Lung (tissue), 12 donors: ENCODE measurements around the gene PLCB2. TPM values are rescaled to one million over a fixed set of nuclear protein-coding genes. Genes with fewer than 3 reads are reported as not detected.

Source experiments
- ATAC-seq: fragments of 200-7000 bp; cut with Tn5 transposase; one replicate; pipeline ENCODE4 v1.9.1; 2020; ENCODE audit warnings: moderate number of reproducible peaks; ENCODE audit not compliant: insufficient read depth, low FRiP score
- DNase-seq, 3 donors: peaks; one replicate each; pipeline ENCODE4 v3.0.0-alpha.2; 2013 to 2017
- H3K27ac ChIP-seq, 2 donors: one replicate each; pipeline ENCODE4 v1.5.1; 2013; ENCODE audit warnings: mild to moderate bottlenecking in 2 of 2, moderate library complexity in 2 of 2, control low read depth in 1 of 2, inconsistent platforms in 1 of 2, low read depth in 1 of 2, low read length in 1 of 2
- H3K27me3 ChIP-seq, 3 donors: one replicate each; pipeline ENCODE4 v1.5.1; 2013; ENCODE audit warnings: low read length in 2 of 3; ENCODE audit not compliant: control insufficient read depth in 3 of 3, insufficient read depth in 3 of 3
- H3K36me3 ChIP-seq, 4 donors: one replicate each; pipeline ENCODE4 v1.5.1; 2013; ENCODE audit warnings: low read length in 4 of 4, mild to moderate bottlenecking in 1 of 4, moderate library complexity in 1 of 4; ENCODE audit not compliant: control insufficient read depth in 4 of 4, insufficient read depth in 4 of 4
- H3K4me1 ChIP-seq, 5 donors: one replicate each; pipeline ENCODE4 v1.5.1; 2013; ENCODE audit warnings: low read length in 5 of 5, mild to moderate bottlenecking in 2 of 5, moderate library complexity in 1 of 5; ENCODE audit not compliant: control insufficient read depth in 5 of 5, insufficient read depth in 5 of 5
- H3K4me3 ChIP-seq: one replicate; pipeline ENCODE4 v1.5.1; 2013; ENCODE audit warnings: mild to moderate bottlenecking, control low read depth, moderate library complexity
- H3K9ac ChIP-seq, 2 donors: one replicate each; pipeline ENCODE4 v1.5.1; 2013; ENCODE audit warnings: low read length in 2 of 2, control low read depth in 1 of 2; ENCODE audit not compliant: insufficient read depth in 1 of 2
- H3K9me3 ChIP-seq, 4 donors: one replicate each; pipeline ENCODE4 v1.5.1; 2013; ENCODE audit warnings: low read length in 3 of 4, mild to moderate bottlenecking in 1 of 4, moderate library complexity in 1 of 4; ENCODE audit not compliant: control insufficient read depth in 4 of 4, insufficient read depth in 3 of 4
- WGBS, 2 donors: extraction: QIAGEN DNeasy Blood & Tissue Kit; methylation state at CpG; one replicate each; pipeline ENCODE4 v1.1.7; 2013; 5-methylcytosine and 5-hydroxymethylcytosine counted together
- polyA plus RNA-seq, 2 donors: library from polyadenylated mRNA; stranded (reverse); fragments of 200-250 nt; gene quantifications; one replicate each; pipeline ENCODE4 v1.2.1, GENCODE V29; 2013
- total RNA-seq, 2 donors: library from RNA; depleted of rRNA in 1 of 2; stranded (reverse); fragments of >200 nt in 1 of 2; gene quantifications; one replicate each; pipeline ENCODE4 v1.2.1, GENCODE V29; 2014 to 2021
- TF ChIP-seq, protein P1 (sequence below): IDR thresholded peaks from 2 replicates; pipeline ENCODE4 v1.5.1; 2012; ENCODE audit warnings: mild to moderate bottlenecking; ENCODE audit errors: control extremely low read depth, extremely low read depth
- donor health status: control.
- donor health status: control.
- donor health status: Bipolar disorder and iron deficiency.
- donor health status: healthy.
- donor health status: DM: yes; HTN: yes; CAD: no.

PLCB2 gene
- total and polyA plus RNA-seq, 4 donors = 17.9 to 76.7 (median 51.2) TPM

GRCh38 chr15:40242601-40243000 is 65.1 kb downstream of the PLCB2 start:
- no peaks in the 10 kb centered on the region for H3K36me3 ChIP-seq
- ATAC-seq (no peak), DNase-seq (no peak)
- TF ChIP-seq, protein P1, sequence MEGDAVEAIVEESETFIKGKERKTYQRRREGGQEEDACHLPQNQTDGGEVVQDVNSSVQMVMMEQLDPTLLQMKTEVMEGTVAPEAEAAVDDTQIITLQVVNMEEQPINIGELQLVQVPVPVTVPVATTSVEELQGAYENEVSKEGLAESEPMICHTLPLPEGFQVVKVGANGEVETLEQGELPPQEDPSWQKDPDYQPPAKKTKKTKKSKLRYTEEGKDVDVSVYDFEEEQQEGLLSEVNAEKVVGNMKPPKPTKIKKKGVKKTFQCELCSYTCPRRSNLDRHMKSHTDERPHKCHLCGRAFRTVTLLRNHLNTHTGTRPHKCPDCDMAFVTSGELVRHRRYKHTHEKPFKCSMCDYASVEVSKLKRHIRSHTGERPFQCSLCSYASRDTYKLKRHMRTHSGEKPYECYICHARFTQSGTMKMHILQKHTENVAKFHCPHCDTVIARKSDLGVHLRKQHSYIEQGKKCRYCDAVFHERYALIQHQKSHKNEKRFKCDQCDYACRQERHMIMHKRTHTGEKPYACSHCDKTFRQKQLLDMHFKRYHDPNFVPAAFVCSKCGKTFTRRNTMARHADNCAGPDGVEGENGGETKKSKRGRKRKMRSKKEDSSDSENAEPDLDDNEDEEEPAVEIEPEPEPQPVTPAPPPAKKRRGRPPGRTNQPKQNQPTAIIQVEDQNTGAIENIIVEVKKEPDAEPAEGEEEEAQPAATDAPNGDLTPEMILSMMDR = no peak
- H3K4me3 ChIP-seq = no peak overlapping the region
- H3K9ac ChIP-seq = no peak overlapping the region
- H3K27ac ChIP-seq = no peak overlapping the region
- peaks cover 0 to 19% (median 6%) of the 10 kb centered on the region in 5 donors for H3K4me1 ChIP-seq
- H3K9me3 ChIP-seq = peaks cover 0 to 2% (median 0%) of the 10 kb centered on the region in 4 donors
- WGBS, 2 donors = 94 to 97% methylated on average over 5 of the region's 5 CpGs
- peaks cover 0 to 3% (median 0%) of the 10 kb centered on the region in 3 donors for H3K27me3 ChIP-seq

DNA sequence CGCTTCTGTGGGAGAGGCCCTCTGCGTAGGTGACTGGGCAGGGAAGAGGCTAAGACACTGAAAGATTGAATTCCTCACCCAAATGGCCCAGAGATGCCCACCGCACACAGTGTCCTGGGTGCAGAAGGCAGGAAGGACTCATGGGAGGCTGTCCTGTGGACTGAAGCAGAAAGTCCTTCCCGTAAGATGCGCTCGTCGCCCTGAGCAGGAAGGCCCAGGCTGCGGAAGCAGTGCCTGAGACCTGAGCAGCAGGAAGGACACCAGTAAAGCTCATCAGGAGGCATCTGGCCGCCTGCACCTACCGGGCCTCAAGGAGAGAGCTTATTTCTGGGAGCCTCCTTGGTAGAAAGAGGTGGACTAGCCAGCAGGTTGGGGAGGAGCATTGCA is 65.5 kb downstream of the PLCB2 start:
- peaks cover 0 to 2% (median 0%) of the 10 kb centered on the region in 4 donors for H3K9me3 ChIP-seq

GRCh38 chr15:40241269-40242212 is 66.2 kb downstream of the PLCB2 start:
- ATAC-seq = no peak
- H3K36me3 ChIP-seq = no peaks in the 10 kb centered on the region
- H3K9ac ChIP-seq = no peak overlapping the region
- DNase-seq = no peak
- H3K4me3 ChIP-seq = no peak overlapping the region
- H3K4me1 ChIP-seq = peaks cover 0 to 19% (median 6%) of the 10 kb centered on the region in 5 donors
- peaks cover 0 to 4% (median 0%) of the 10 kb centered on the region in 3 donors for H3K27me3 ChIP-seq
- TF ChIP-seq, protein P1 = no peak
- WGBS, 2 donors = 89% methylated on average over 13 to 14 of the region's 14 CpGs
- H3K9me3 ChIP-seq = peaks cover 0 to 2% (median 0%) of the 10 kb centered on the region in 4 donors
- no peak overlapping the region for H3K27ac ChIP-seq

More for the DNA sequence above, 65.5 kb downstream of the PLCB2 start:
- Histone ChIP-seq H3K27ac (no peak overlapping the region), H3K9ac (no peak overlapping the region), H3K27me3 (peaks cover 0 to 4% (median 0%) of the 10 kb centered on the region in 3 donors), H3K4me1 (peaks cover 0 to 19% (median 6%) of the 10 kb centered on the region in 5 donors), H3K36me3 (no peaks in the 10 kb centered on the region), H3K4me3 (no peak overlapping the region)
- TF ChIP-seq, protein P1 = no peak
- 94 to 95% methylated on average over 10 of the region's 10 CpGs for WGBS, 2 donors
- DNase-seq = no peak
- ATAC-seq = no peak
